Mesenchymal stem cell (in vitro differentiated cells and primary cell): ENCODE measurements around the gene IGSF21.

Experiments used
- DNase-seq: peaks from one replicate; pipeline ENCODE4 v3.0.0-alpha.2; 2013
- H2AFZ ChIP-seq: one replicate; pipeline ENCODE4 v1.6.1; 2013; ENCODE audit warnings: low read depth, mild to moderate bottlenecking, control low read depth, inconsistent platforms, low read length, moderate library complexity
- H2AK5ac ChIP-seq: 2 replicates; pipeline ENCODE4 v1.6.1; 2013; ENCODE audit warnings: low read length, moderate library complexity, mild to moderate bottlenecking, inconsistent platforms; ENCODE audit not compliant: severe bottlenecking
- H2BK120ac ChIP-seq: one replicate; pipeline ENCODE4 v1.6.1; 2013; ENCODE audit warnings: low read depth, mild to moderate bottlenecking, inconsistent platforms, low read length, moderate library complexity
- H2BK12ac ChIP-seq, 2 experiments: one replicate each; pipeline ENCODE4 v1.6.1; 2013; ENCODE audit warnings: inconsistent platforms in 2 of 2, low read length in 2 of 2, mild to moderate bottlenecking in 2 of 2, moderate library complexity in 2 of 2, control low read depth in 1 of 2
- H2BK15ac ChIP-seq: one replicate; pipeline ENCODE4 v1.6.1; 2013; ENCODE audit warnings: mild to moderate bottlenecking, low read depth, inconsistent platforms; ENCODE audit not compliant: poor library complexity, severe bottlenecking
- H2BK5ac ChIP-seq: 2 replicates; pipeline ENCODE4 v1.6.1; 2013; ENCODE audit warnings: low read depth, mild to moderate bottlenecking, low read length, control low read depth, inconsistent platforms; ENCODE audit not compliant: poor library complexity, severe bottlenecking
- H3K14ac ChIP-seq, 2 experiments: one replicate each; pipeline ENCODE4 v1.6.1; 2013; ENCODE audit warnings: inconsistent platforms in 2 of 2, low read length in 2 of 2, control low read depth in 1 of 2, mild to moderate bottlenecking in 1 of 2, moderate library complexity in 1 of 2
- H3K18ac ChIP-seq, 2 experiments: one replicate each; pipeline ENCODE4 v1.6.1; 2013; ENCODE audit warnings: inconsistent platforms in 2 of 2, low read length in 2 of 2, control low read depth in 1 of 2, low read depth in 1 of 2, mild to moderate bottlenecking in 1 of 2
- H3K23ac ChIP-seq, 2 experiments: one replicate each; pipeline ENCODE4 v1.6.1; 2013; ENCODE audit warnings: inconsistent platforms in 2 of 2, low read length in 2 of 2, mild to moderate bottlenecking in 2 of 2, moderate library complexity in 2 of 2, control low read depth in 1 of 2
- H3K27ac ChIP-seq: 2 replicates; pipeline ENCODE4 v1.5.1; 2013; ENCODE audit warnings: mild to moderate bottlenecking, moderate library complexity, low read length, control low read depth, inconsistent platforms; ENCODE audit not compliant: poor library complexity, severe bottlenecking
- H3K27me3 ChIP-seq, 2 experiments: 2 replicates each; pipeline versions ENCODE4 v1.6.1 to v1.7.0; 2013; ENCODE audit warnings: low read length in 2 of 2, mild to moderate bottlenecking in 2 of 2, moderate library complexity in 2 of 2, control low read depth in 1 of 2, inconsistent platforms in 1 of 2; ENCODE audit not compliant: control insufficient read depth in 1 of 2, insufficient read depth in 1 of 2
- H3K36me3 ChIP-seq, 2 experiments: 2 replicates each; pipeline versions ENCODE4 v1.6.1 to v1.7.0; 2013; ENCODE audit warnings: low read length in 2 of 2, control low read depth in 1 of 2, inconsistent platforms in 1 of 2, low read depth in 1 of 2, mild to moderate bottlenecking in 1 of 2; ENCODE audit not compliant: insufficient read depth in 2 of 2, control insufficient read depth in 1 of 2
- H3K4ac ChIP-seq, 2 experiments: one replicate each; pipeline ENCODE4 v1.6.1; 2013; ENCODE audit warnings: inconsistent platforms in 2 of 2, low read length in 2 of 2, mild to moderate bottlenecking in 2 of 2, moderate library complexity in 2 of 2, control low read depth in 1 of 2, low read depth in 1 of 2
- H3K4me1 ChIP-seq: 2 replicates; pipeline ENCODE4 v1.6.1; 2013; ENCODE audit warnings: low read depth, low read length, control low read depth; ENCODE audit not compliant: control insufficient read depth, insufficient read depth
- H3K4me2 ChIP-seq: 2 replicates; pipeline ENCODE4 v1.6.1; 2013; ENCODE audit warnings: low read length, mild to moderate bottlenecking, inconsistent platforms; ENCODE audit not compliant: poor library complexity, severe bottlenecking
- H3K4me3 ChIP-seq, 2 experiments: 2 replicates each; pipeline versions ENCODE4 v1.5.1 to v1.7.0; 2013; ENCODE audit warnings: low read length in 2 of 2, mild to moderate bottlenecking in 2 of 2, control low read depth in 1 of 2, low read depth in 1 of 2; ENCODE audit not compliant: insufficient read depth in 1 of 2
- H3K79me1 ChIP-seq: replicated peaks from 2 replicates; pipeline ENCODE4 v1.6.1; 2013; ENCODE audit warnings: mild to moderate bottlenecking, control low read depth, low read length, inconsistent platforms; ENCODE audit not compliant: poor library complexity, severe bottlenecking
- H3K9ac ChIP-seq: 2 replicates; pipeline ENCODE4 v1.7.0; 2013; ENCODE audit warnings: mild to moderate bottlenecking, low read length, moderate library complexity
- H3K9me3 ChIP-seq: 2 replicates; pipeline ENCODE4 v1.7.0; 2013; ENCODE audit warnings: mild to moderate bottlenecking, low read length; ENCODE audit not compliant: control insufficient read depth
- H4K8ac ChIP-seq: one replicate; pipeline ENCODE4 v1.6.1; 2013; ENCODE audit warnings: inconsistent platforms, mild to moderate bottlenecking, low read length, moderate library complexity
- H4K91ac ChIP-seq: one replicate; pipeline ENCODE4 v1.6.1; 2013; ENCODE audit warnings: mild to moderate bottlenecking, low read length, inconsistent platforms
- WGBS: methylation state at CpG from one replicate; pipeline ENCODE4 v1.1.7; 2013; ENCODE audit warnings: mixed read lengths; 5-methylcytosine and 5-hydroxymethylcytosine counted together

IGSF21 gene

GRCh38 chr1:18413541-18414305 is 306.1 kb downstream of the IGSF21 start:
- Histone ChIP-seq H3K23ac (no peak overlapping the region), H3K4ac (no peak overlapping the region)

GRCh38 chr1:18414321-18414720 is 306.7 kb downstream of the IGSF21 start:
- Histone ChIP-seq H3K9ac (no peak overlapping the region), H2BK120ac (no peak overlapping the region), H3K14ac (no peak overlapping the region), H3K18ac (no peak overlapping the region), H3K79me1 (no peaks in the 10 kb centered on the region), H4K91ac (no peak overlapping the region), H3K4me1 (no peaks in the 10 kb centered on the region), H3K4me3 (no peak overlapping the region), H3K27me3 (no peaks in the 10 kb centered on the region), H3K36me3 (no peaks in the 10 kb centered on the region), H2BK5ac (no peak overlapping the region), H3K27ac (no peak overlapping the region), H2BK15ac (no peak overlapping the region), H2AFZ (no peak overlapping the region), H4K8ac (no peak overlapping the region), H3K23ac (no peak overlapping the region), H2AK5ac (no peak overlapping the region), H3K4ac (no peak overlapping the region), H2BK12ac (no peak overlapping the region), H3K9me3 (peaks cover 19% of the 10 kb centered on the region), H3K4me2 (no peak overlapping the region)
- DNase-seq = no peak
- 69% methylated on average over 5 of the region's 5 CpGs for WGBS

More at GRCh38 chr1:18413541-18414305, 306.1 kb downstream of the IGSF21 start:
- Histone ChIP-seq H3K9me3 (peaks cover 19% of the 10 kb centered on the region), H3K4me2 (no peak overlapping the region), H3K79me1 (no peaks in the 10 kb centered on the region), H2BK120ac (no peak overlapping the region), H2BK15ac (no peak overlapping the region), H3K4me1 (no peaks in the 10 kb centered on the region), H3K14ac (no peak overlapping the region), H3K9ac (no peak overlapping the region), H3K27ac (no peak overlapping the region), H2BK12ac (no peak overlapping the region), H4K91ac (no peak overlapping the region), H3K27me3 (no peaks in the 10 kb centered on the region), H3K36me3 (no peaks in the 10 kb centered on the region), H4K8ac (no peak overlapping the region), H2AK5ac (no peak overlapping the region), H3K4me3 (no peak overlapping the region), H2AFZ (no peak overlapping the region), H3K18ac (no peak overlapping the region), H2BK5ac (no peak overlapping the region)
- 59% methylated on average over 12 of the region's 13 CpGs for WGBS
- DNase-seq = no peak

GRCh38 chr1:18414872-18415447 is 307.4 kb downstream of the IGSF21 start:
- Histone ChIP-seq H2BK120ac (no peak overlapping the region), H3K4me3 (no peak overlapping the region), H3K23ac (no peak overlapping the region), H3K79me1 (no peaks in the 10 kb centered on the region), H3K27ac (no peak overlapping the region), H2BK12ac (no peak overlapping the region), H3K9ac (no peak overlapping the region), H2AFZ (no peak overlapping the region), H3K36me3 (no peaks in the 10 kb centered on the region), H3K9me3 (peaks cover 19% of the 10 kb centered on the region), H3K4me1 (no peaks in the 10 kb centered on the region), H2BK5ac (no peak overlapping the region), H4K8ac (no peak overlapping the region), H3K14ac (no peak overlapping the region), H2AK5ac (no peak overlapping the region), H4K91ac (no peak overlapping the region), H3K4ac (no peak overlapping the region), H3K18ac (no peak overlapping the region), H3K4me2 (no peak overlapping the region), H2BK15ac (no peak overlapping the region), H3K27me3 (no peaks in the 10 kb centered on the region)
- 100% methylated on average over 1 of the region's 2 CpGs for WGBS
- DNase-seq = no peak

GRCh38 chr1:18415448-18416027 is 307.9 kb downstream of the IGSF21 start:
- H3K9me3 ChIP-seq = peaks cover 19% of the 10 kb centered on the region
- no peaks in the 10 kb centered on the region for H3K4me1 ChIP-seq
- H2BK120ac ChIP-seq = no peak overlapping the region
- H2AK5ac ChIP-seq = no peak overlapping the region
- H2BK15ac ChIP-seq = no peak overlapping the region
- no peak overlapping the region for H2BK12ac ChIP-seq
- H2BK5ac ChIP-seq = no peak overlapping the region
- WGBS = 17% methylated on average over 2 of the region's 2 CpGs
- DNase-seq = no peak
- H3K18ac ChIP-seq = no peak overlapping the region
- H3K79me1 ChIP-seq = no peaks in the 10 kb centered on the region
- no peak overlapping the region for H3K14ac ChIP-seq
- H3K9ac ChIP-seq = no peak overlapping the region
- H3K23ac ChIP-seq = no peak overlapping the region
- no peak overlapping the region for H3K27ac ChIP-seq
- no peak overlapping the region for H4K8ac ChIP-seq
- no peaks in the 10 kb centered on the region for H3K27me3 ChIP-seq
- H2AFZ ChIP-seq = no peak overlapping the region
- no peaks in the 10 kb centered on the region for H3K36me3 ChIP-seq
- H3K4ac ChIP-seq = no peak overlapping the region
- no peak overlapping the region for H3K4me2 ChIP-seq
- no peak overlapping the region for H4K91ac ChIP-seq
- no peak overlapping the region for H3K4me3 ChIP-seq
